ENCODE data around the gene MACROD1. TPM values are rescaled to one million over a fixed set of nuclear protein-coding genes. Genes with fewer than 3 reads are reported as not detected.

Gene MACROD1
- total and polyA plus RNA-seq, 2 donors (not counting 1 experiment from before 2014, with no cell fraction given) = 2.7 to 8.6 TPM

DNA sequence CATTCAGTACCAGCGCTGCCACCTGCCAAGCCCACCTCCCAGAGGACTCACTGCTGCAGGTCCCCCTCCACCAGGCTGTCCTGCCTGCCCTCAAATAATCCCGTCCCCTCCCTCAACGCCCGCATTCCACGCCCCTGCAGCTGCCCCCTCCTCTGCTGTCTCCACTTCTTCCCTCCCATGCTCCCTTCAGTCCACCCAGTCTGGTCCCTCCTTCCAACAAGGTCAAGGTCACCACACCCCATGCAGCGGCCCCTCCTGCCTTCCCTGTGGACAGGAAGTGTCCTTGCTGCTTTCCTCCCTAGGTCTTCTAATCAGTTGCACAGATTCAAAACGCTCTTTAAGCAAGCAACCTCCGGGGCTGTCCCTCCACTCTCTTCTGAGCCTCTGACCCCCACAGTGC is 12.1 kb downstream of the MACROD1 start:
- H3K27ac ChIP-seq (ENCODE audit: low read length in 2 of 2) = no peak overlapping the region
- ATAC-seq (ENCODE audit: low read depth) = no peak
- no peak overlapping the region for H3K4me3 Mint-ChIP-seq
- no peaks in the 10 kb centered on the region for H3K79me2 ChIP-seq (ENCODE audit: control insufficient read depth, insufficient read depth, low read length)
- H3K9me3 Mint-ChIP-seq (ENCODE audit: insufficient read depth) = no peaks in the 10 kb centered on the region
- H3K27me3 Mint-ChIP-seq = no peaks in the 10 kb centered on the region
- WGBS (ENCODE audit: insufficient coverage) = 76% methylated on average over 7 of the region's 8 CpGs
- no peaks in the 10 kb centered on the region for H3K36me3 ChIP-seq (replicated peaks in 1 of 2; ENCODE audit: control extremely low read depth in 1 of 2, control insufficient read depth in 1 of 2, extremely low read depth in 1 of 2, insufficient read depth in 2 of 2, low read length in 1 of 2)
- no peak overlapping the region for H3K9ac ChIP-seq (ENCODE audit: low read length)
- no peak overlapping the region for H2AFZ ChIP-seq (ENCODE audit: insufficient read depth, low read depth, low read length, poor library complexity, severe bottlenecking)
- ChIA-PET CTCF (interaction anchor here (1.4 to 9.6 kb wide), 4 partner anchors 12 to 674 kb away, joined by 3 to 163 read pairs (median 52); partner anchors contain the start of gene MARK2), POLR2A (no interaction called here)
- no peak overlapping the region for H3K4me2 ChIP-seq (replicated peaks; ENCODE audit: low read depth, low read length, poor library complexity, severe bottlenecking)
- no peaks in the 10 kb centered on the region for H3K4me1 Mint-ChIP-seq
- TF ChIP-seq, protein P1, sequence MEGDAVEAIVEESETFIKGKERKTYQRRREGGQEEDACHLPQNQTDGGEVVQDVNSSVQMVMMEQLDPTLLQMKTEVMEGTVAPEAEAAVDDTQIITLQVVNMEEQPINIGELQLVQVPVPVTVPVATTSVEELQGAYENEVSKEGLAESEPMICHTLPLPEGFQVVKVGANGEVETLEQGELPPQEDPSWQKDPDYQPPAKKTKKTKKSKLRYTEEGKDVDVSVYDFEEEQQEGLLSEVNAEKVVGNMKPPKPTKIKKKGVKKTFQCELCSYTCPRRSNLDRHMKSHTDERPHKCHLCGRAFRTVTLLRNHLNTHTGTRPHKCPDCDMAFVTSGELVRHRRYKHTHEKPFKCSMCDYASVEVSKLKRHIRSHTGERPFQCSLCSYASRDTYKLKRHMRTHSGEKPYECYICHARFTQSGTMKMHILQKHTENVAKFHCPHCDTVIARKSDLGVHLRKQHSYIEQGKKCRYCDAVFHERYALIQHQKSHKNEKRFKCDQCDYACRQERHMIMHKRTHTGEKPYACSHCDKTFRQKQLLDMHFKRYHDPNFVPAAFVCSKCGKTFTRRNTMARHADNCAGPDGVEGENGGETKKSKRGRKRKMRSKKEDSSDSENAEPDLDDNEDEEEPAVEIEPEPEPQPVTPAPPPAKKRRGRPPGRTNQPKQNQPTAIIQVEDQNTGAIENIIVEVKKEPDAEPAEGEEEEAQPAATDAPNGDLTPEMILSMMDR (IDR thresholded peaks at IDR 0.05) = no peak
- TF ChIP-seq EZH2 (IDR thresholded peaks at IDR 0.05; ENCODE audit: borderline replicate concordance, insufficient read depth, low read depth, low read length, poor library complexity, severe bottlenecking) = no peak
- H3K9me3 ChIP-seq (ENCODE audit: control extremely low read depth in 1 of 3, control insufficient read depth in 2 of 3, insufficient read depth in 1 of 3, low read length in 2 of 3) = peaks cover 0 to 4% (median 0%) of the 10 kb centered on the region in 3 donors
- no peak overlapping the region for H3K27ac Mint-ChIP-seq
- no peaks in the 10 kb centered on the region for H3K27me3 ChIP-seq (replicated peaks in 1 of 4; ENCODE audit: control extremely low read depth in 1 of 4, control insufficient read depth in 3 of 4, insufficient read depth in 4 of 4, low read length in 3 of 4)
- H3K4me1 ChIP-seq (ENCODE audit: control insufficient read depth in 2 of 2, insufficient read depth in 2 of 2, low read length in 2 of 2) = peaks cover 0 to 7% of the 10 kb centered on the region in 2 donors
- H3K4me3 ChIP-seq (ENCODE audit: control extremely low read depth in 1 of 5, extremely low read depth in 1 of 5, insufficient read depth in 1 of 5, low read depth in 2 of 5, low read length in 4 of 5) = no peak overlapping the region
- no peaks in the 10 kb centered on the region for H4K20me1 ChIP-seq (ENCODE audit: control insufficient read depth, insufficient read depth, low read length, poor library complexity, severe bottlenecking)
- intact Hi-C loops (cut with micrococcal nuclease) = loop anchor here (1.0 kb wide), 2 partner anchors 154 to 317 kb away; no protein-coding TSS in a partner anchor
- no peak for DNase-seq

DNA sequence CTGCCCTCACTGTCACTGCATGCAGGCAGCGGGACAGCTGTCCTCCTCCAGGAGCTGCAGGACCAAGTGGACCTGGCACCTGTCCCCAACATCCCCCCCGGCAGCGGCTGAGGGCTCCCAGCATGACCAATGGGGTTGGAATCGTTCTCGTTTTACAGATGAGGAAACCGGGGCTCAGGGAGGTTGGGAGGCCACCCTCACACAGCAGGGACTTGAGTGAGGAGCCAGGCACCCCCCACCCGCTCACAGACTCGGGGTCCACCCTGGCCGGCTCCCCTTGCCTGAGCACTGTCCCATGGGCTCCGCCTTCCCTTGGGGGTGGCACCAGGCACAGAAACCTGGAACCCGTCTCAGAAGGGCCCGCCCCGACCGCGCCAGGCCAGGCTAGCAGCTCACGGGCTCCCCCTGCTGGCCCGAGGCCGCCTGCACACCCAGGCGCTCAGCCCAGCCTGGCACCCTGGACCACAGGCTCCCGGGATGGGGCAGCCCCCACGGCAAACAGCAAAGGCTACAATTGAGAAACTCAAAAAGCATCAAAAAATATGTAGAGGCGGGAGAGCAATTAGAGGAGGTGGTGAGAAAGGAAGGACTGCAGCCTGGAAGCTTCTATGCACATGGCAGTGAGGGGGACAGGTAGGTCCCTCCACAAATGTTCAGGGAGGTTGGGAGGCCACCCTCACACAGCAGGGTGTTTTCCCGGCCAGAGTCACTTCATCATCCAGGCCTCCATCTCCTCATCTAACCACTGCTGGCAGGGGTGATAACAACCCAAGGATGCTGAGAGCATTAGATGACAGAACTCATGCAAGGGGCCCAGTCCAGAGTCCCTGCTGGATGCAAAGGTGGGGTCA is 12.8 kb downstream of the MACROD1 start:
- WGBS (ENCODE audit: insufficient coverage) = 25% methylated on average over 20 of the region's 23 CpGs
- Mint-ChIP-seq H3K27me3 (no peaks in the 10 kb centered on the region), H3K4me3 (no peak overlapping the region), H3K4me1 (peaks cover 2% of the 10 kb centered on the region), H3K27ac (no peak overlapping the region), H3K9me3 (ENCODE audit: insufficient read depth) (no peaks in the 10 kb centered on the region)
- peaks cover 0 to 4% (median 0%) of the 10 kb centered on the region in 3 donors for H3K9me3 ChIP-seq (ENCODE audit: control extremely low read depth in 1 of 3, control insufficient read depth in 2 of 3, insufficient read depth in 1 of 3, low read length in 2 of 3)
- TF ChIP-seq EZH2 (IDR thresholded peaks at IDR 0.05; ENCODE audit: borderline replicate concordance, insufficient read depth, low read depth, low read length, poor library complexity, severe bottlenecking) = no peak
- TF ChIP-seq, protein P1 (IDR thresholded peaks at IDR 0.05) = peak; percentile 99
- no peaks in the 10 kb centered on the region for H3K79me2 ChIP-seq (ENCODE audit: control insufficient read depth, insufficient read depth, low read length)
- ChIA-PET CTCF (interaction anchor here (0.6 to 9.6 kb wide), 15 partner anchors 9 to 1247 kb away, joined by 3 to 163 read pairs (median 3); partner anchors contain the start of gene MARK2), POLR2A (no interaction called here)
- H3K27ac ChIP-seq (ENCODE audit: low read length in 2 of 2) = no peak overlapping the region
- H3K27me3 ChIP-seq (replicated peaks in 1 of 4; ENCODE audit: control extremely low read depth in 1 of 4, control insufficient read depth in 3 of 4, insufficient read depth in 4 of 4, low read length in 3 of 4) = no peaks in the 10 kb centered on the region
- peak overlapping the region; percentile 45 for H3K4me2 ChIP-seq (replicated peaks; ENCODE audit: low read depth, low read length, poor library complexity, severe bottlenecking)
- no peaks in the 10 kb centered on the region for H3K36me3 ChIP-seq (replicated peaks in 1 of 2; ENCODE audit: control extremely low read depth in 1 of 2, control insufficient read depth in 1 of 2, extremely low read depth in 1 of 2, insufficient read depth in 2 of 2, low read length in 1 of 2)
- H3K4me1 ChIP-seq (ENCODE audit: control insufficient read depth in 2 of 2, insufficient read depth in 2 of 2, low read length in 2 of 2) = peaks cover 0 to 12% of the 10 kb centered on the region in 2 donors
- H2AFZ ChIP-seq (ENCODE audit: insufficient read depth, low read depth, low read length, poor library complexity, severe bottlenecking) = peak overlapping the region; percentile 64
- no peaks in the 10 kb centered on the region for H4K20me1 ChIP-seq (ENCODE audit: control insufficient read depth, insufficient read depth, low read length, poor library complexity, severe bottlenecking)
- intact Hi-C loops (cut with micrococcal nuclease) = loop anchor here (1.0 kb wide), 2 partner anchors 153 to 316 kb away; no protein-coding TSS in a partner anchor
- peak; percentile 79 for DNase-seq
- ATAC-seq (ENCODE audit: low read depth) = peak; percentile 97
- H3K9ac ChIP-seq (ENCODE audit: low read length) = no peak overlapping the region
- H3K4me3 ChIP-seq (ENCODE audit: control extremely low read depth in 1 of 5, extremely low read depth in 1 of 5, insufficient read depth in 1 of 5, low read depth in 2 of 5, low read length in 4 of 5) = no peak overlapping the region

Data from B cell (primary cell).